Transverse colon (tissue), 4 donors: Measurements from ENCODE around the gene CHMP4B. TPM values are rescaled to one million over a fixed set of nuclear protein-coding genes. Genes with fewer than 3 reads are reported as not detected.
"Not testable (repeated sequence)": the region's sequence is repeated elsewhere in the genome, so short reads cannot be mapped to it uniquely, and the experiment has no call there.

Experiments used
- DNase-seq: peaks from one replicate; pipeline ENCODE4 v3.0.0-alpha.2; 2019
- H3K27ac ChIP-seq, 4 donors: fragments of 200-600 bp; sonication (generic); 2 replicates each; pipeline ENCODE4 v1.5.1; 2016 to 2018; ENCODE audit warnings: inconsistent platforms in 4 of 4
- H3K27me3 ChIP-seq: fragments of 200-600 bp; sonication (generic); 2 replicates; pipeline ENCODE4 v1.5.1; 2017; ENCODE audit warnings: inconsistent platforms
- H3K36me3 ChIP-seq, 4 donors: fragments of 200-600 bp; sonication (generic); 2 replicates each; pipeline ENCODE4 v1.5.1; 2017 to 2019; ENCODE audit warnings: inconsistent platforms in 4 of 4
- H3K4me1 ChIP-seq, 4 donors: fragments of 200-600 bp; sonication (generic); 2 replicates each; pipeline ENCODE4 v1.5.1; 2017 to 2020; ENCODE audit warnings: inconsistent platforms in 4 of 4
- H3K4me3 ChIP-seq, 4 donors: fragments of 200-600 bp; sonication (generic); 1 replicate in 1 of 4; 2 replicates in 3 of 4; pipeline versions ENCODE4 v1.5.1 to v1.6.1; 2017 to 2019; ENCODE audit warnings: inconsistent platforms in 4 of 4
- H3K9me3 ChIP-seq, 2 donors: fragments of 200-600 bp; sonication (generic); 2 replicates each; pipeline ENCODE4 v1.5.1; 2017 to 2019; ENCODE audit warnings: inconsistent platforms in 2 of 2
- CTCF ChIP-seq, 5 experiments: fragments of 200-600 bp in 3 of 5; fragments of 450-650 bp in 2 of 5; sonication (generic) in 3 of 5; IDR thresholded peaks; 1 replicate in 2 of 5; 2 replicates in 3 of 5; pipeline ENCODE4 v1.5.1; 2016 to 2017; ENCODE audit warnings: antibody characterized with exemption in 5 of 5, inconsistent platforms in 3 of 5, mild to moderate bottlenecking in 2 of 5, moderate library complexity in 1 of 5
- EP300 ChIP-seq: sonication (generic); formaldehyde crosslinking; IDR thresholded peaks from one replicate; pipeline ENCODE4 v1.6.1; 2017; ENCODE audit warnings: antibody characterized with exemption, low read depth
- POLR2A ChIP-seq: fragments of 450-650 bp; IDR thresholded peaks from one replicate; pipeline ENCODE4 v1.6.1; 2016; ENCODE audit warnings: antibody characterized with exemption, mild to moderate bottlenecking, moderate library complexity
- POLR2AphosphoS5 ChIP-seq, 3 donors: sonication (generic); formaldehyde crosslinking; IDR thresholded peaks; one replicate each; pipeline ENCODE4 v1.6.1; 2016; ENCODE audit warnings: antibody characterized with exemption in 3 of 3
- WGBS, 2 donors: methylation state at CpG; one replicate each; pipeline ENCODE4 v1.1.5; 2018; ENCODE audit warnings: low coverage in 1 of 2; 5-methylcytosine and 5-hydroxymethylcytosine counted together
- in situ Hi-C, 4 donors: fragments of 200-750 bp; cut with MboI; loops; one replicate each; pipeline versions ENCODE4 v1.15.0 to v1.15.1; 2017; ENCODE audit warnings: low sequenced_read_pairs in 3 of 4, low pct_ligation_motif_present in 1 of 4, low pct_unique_long_range_greater_than_20kb in 1 of 4
- intact Hi-C: fragments of 100-400 bp; cut with DNase I; formaldehyde crosslinking; loops from one replicate; pipeline ENCODE4 v1.15.1; 2023; ENCODE audit warnings: low total_unique reads
- total RNA-seq, 4 donors: library from RNA; depleted of rRNA; stranded (reverse); fragments of >200 nt; gene quantifications; one replicate each; pipeline ENCODE4 v1.1.0, GENCODE V29; 2016

CHMP4B gene
- total RNA-seq, 4 donors from 2014 or later: 182 to 263 (median 213) TPM

- in situ Hi-C loops: no loop called here
- intact Hi-C loops: no loop called here
These were observed 19.1 kb upstream of the CHMP4B start for GRCh38 chr20:33791959-33792597.

GRCh38 chr20:33792598-33792989 lies 18.6 kb upstream of the CHMP4B start:
- in situ Hi-C loops: not testable (repeated sequence)

More at GRCh38 chr20:33791959-33792597, 19.1 kb upstream of the CHMP4B start:
- DNase-seq: peak; percentile 69
- Histone ChIP-seq H3K36me3 (no peaks in the 10 kb centered on the region), H3K4me3 (no peak overlapping the region), H3K4me1 (peaks cover 33 to 66% (median 54%) of the 10 kb centered on the region in 4 donors), H3K27ac (peak overlapping the region; percentile 48 to 90 (median 66)), H3K9me3 (no peaks in the 10 kb centered on the region), H3K27me3 (no peaks in the 10 kb centered on the region)
- TF ChIP-seq POLR2AphosphoS5 (IDR thresholded peaks at IDR 0.05) (no peak), POLR2A (no peak), EP300 (no peak), CTCF (IDR thresholded peaks at IDR 0.05) (peak; percentile 86 to 93 (median 90))
- 47% methylated on average over 13 of the region's 13 CpGs; no CpG with 5 or more reads in 1 of the 2 donors for WGBS, 2 donors

GRCh38 chr20:33793011-33793931 lies 17.9 kb upstream of the CHMP4B start:
- H3K4me1 ChIP-seq: peaks cover 33 to 62% (median 52%) of the 10 kb centered on the region in 4 donors
- no peaks in the 10 kb centered on the region for H3K36me3 ChIP-seq
- peak overlapping the region; percentile 48 to 90 (median 66) for H3K27ac ChIP-seq
- intact Hi-C loops: no loop called here
- H3K4me3 ChIP-seq: no peak overlapping the region
- in situ Hi-C loops: no loop called here
- 38 to 64% methylated on average over 5 to 21 of the region's 21 CpGs for WGBS, 2 donors
- DNase-seq: no peak
- H3K27me3 ChIP-seq: no peaks in the 10 kb centered on the region
- H3K9me3 ChIP-seq: no peaks in the 10 kb centered on the region
- TF ChIP-seq POLR2AphosphoS5 (IDR thresholded peaks at IDR 0.05) (peak in 1 of 3 donors; percentile 59), POLR2A (no peak)

More at GRCh38 chr20:33792598-33792989, 18.6 kb upstream of the CHMP4B start:
- peak overlapping the region; percentile 48 to 90 (median 66) for H3K27ac ChIP-seq
- H3K4me3 ChIP-seq, H3K36me3 ChIP-seq, H3K9me3 ChIP-seq, intact Hi-C loops, H3K27me3 ChIP-seq, DNase-seq: not testable (repeated sequence)
- 53 to 63% methylated on average over 2 to 3 of the region's 3 CpGs for WGBS, 2 donors
- peaks cover 33 to 67% (median 55%) of the 10 kb centered on the region in 4 donors for H3K4me1 ChIP-seq

- DNase-seq: peak; percentile 73
- Histone ChIP-seq H3K27ac (peak overlapping the region; percentile 46 to 76 (median 56)), H3K36me3 (no peaks in the 10 kb centered on the region), H3K27me3 (no peaks in the 10 kb centered on the region), H3K4me1 (peaks cover 6 to 34% (median 24%) of the 10 kb centered on the region in 4 donors), H3K4me3 (no peak overlapping the region), H3K9me3 (no peaks in the 10 kb centered on the region)
- WGBS, 2 donors: 29 to 48% methylated on average over 1 to 9 of the region's 9 CpGs
- TF ChIP-seq CTCF (IDR thresholded peaks at IDR 0.05) (no peak), POLR2A (no peak), EP300 (no peak), POLR2AphosphoS5 (IDR thresholded peaks at IDR 0.05) (peak in 2 of 3 donors; percentile 59 to 62)
- intact Hi-C loops (no loop called here), in situ Hi-C loops (no loop called here)
These were observed 14.8 kb upstream of the CHMP4B start for GRCh38 chr20:33796263-33796906.
